HL-60 (cell line): ENCODE results near the gene DOCK9.

Source experiments
- DNase-seq, 2 experiments: peaks; one replicate each; pipeline ENCODE4 v3.0.0-alpha.2; 2010 to 2020; ENCODE audit warnings: low read depth in 1 of 2, low spot score in 1 of 2
- H3K27ac ChIP-seq: fragments of 250-450 bp; sonication (Bioruptor Pico); replicated peaks from 2 replicates; pipeline ENCODE4 v1.5.1; 2020; ENCODE audit warnings: mild to moderate bottlenecking, moderate library complexity
- H3K27me3 ChIP-seq: fragments of 250-450 bp; sonication (Bioruptor Pico); 2 replicates; pipeline ENCODE4 v1.5.1; 2021; ENCODE audit warnings: mild to moderate bottlenecking, moderate library complexity; ENCODE audit not compliant: insufficient read depth, poor library complexity, severe bottlenecking
- H3K4me3 ChIP-seq: replicated peaks from 2 replicates; pipeline ENCODE4 v1.5.1; 2011; ENCODE audit warnings: mild to moderate bottlenecking, control low read depth, low read length; ENCODE audit not compliant: insufficient read depth
- CTCF ChIP-seq: IDR thresholded peaks from one replicate; pipeline ENCODE4 v1.5.1; 2011; ENCODE audit warnings: low read length, control low read depth, inconsistent platforms; ENCODE audit not compliant: insufficient read depth
- GABPA ChIP-seq: IDR thresholded peaks from 2 replicates; pipeline ENCODE4 v1.6.1; 2012; ENCODE audit warnings: low read depth
- POLR2AphosphoS5 ChIP-seq: IDR thresholded peaks from 2 replicates; pipeline ENCODE4 v1.6.1; 2012; ENCODE audit warnings: low read depth
- REST ChIP-seq: IDR thresholded peaks from 2 replicates; pipeline ENCODE4 v1.6.1; 2012; ENCODE audit warnings: low read depth; ENCODE audit not compliant: insufficient replicate concordance
- SPI1 ChIP-seq: IDR thresholded peaks from 2 replicates; pipeline ENCODE4 v1.6.1; 2012; ENCODE audit warnings: low read depth, mild to moderate bottlenecking, borderline replicate concordance

Gene DOCK9

GRCh38 chr13:98775386-98775785 lies 202.5 kb downstream of the DOCK9 start:
- H3K4me3 ChIP-seq: no peak overlapping the region
- H3K27me3 ChIP-seq: peaks cover 2% of the 10 kb centered on the region
- TF ChIP-seq POLR2AphosphoS5: no peak
- no peak for DNase-seq
- H3K27ac ChIP-seq: no peak overlapping the region

GRCh38 chr13:98774776-98775175 lies 203.1 kb downstream of the DOCK9 start:
- no peak overlapping the region for H3K27ac ChIP-seq
- no peak for DNase-seq
- TF ChIP-seq SPI1: no peak
- no peak for TF ChIP-seq GABPA
- no peak for TF ChIP-seq CTCF
- TF ChIP-seq POLR2AphosphoS5: no peak
- TF ChIP-seq REST: no peak
- H3K4me3 ChIP-seq: no peak overlapping the region
- peaks cover 2% of the 10 kb centered on the region for H3K27me3 ChIP-seq

GRCh38 chr13:98773921-98774320 lies 203.9 kb downstream of the DOCK9 start:
- no peak for TF ChIP-seq CTCF
- TF ChIP-seq REST: no peak
- TF ChIP-seq POLR2AphosphoS5: no peak
- TF ChIP-seq SPI1: no peak
- no peak for TF ChIP-seq GABPA
- peaks cover 2% of the 10 kb centered on the region for H3K27me3 ChIP-seq
- H3K4me3 ChIP-seq: no peak overlapping the region
- H3K27ac ChIP-seq: no peak overlapping the region
- no peak for DNase-seq

GRCh38 chr13:98772794-98773452 lies 204.9 kb downstream of the DOCK9 start:
- H3K27ac ChIP-seq: no peak overlapping the region

More at GRCh38 chr13:98772794-98773452, 204.9 kb downstream of the DOCK9 start:
- TF ChIP-seq REST (no peak), POLR2AphosphoS5 (no peak), GABPA (no peak)
- Histone ChIP-seq H3K27me3 (peaks cover 2% of the 10 kb centered on the region), H3K4me3 (no peak overlapping the region)
- DNase-seq: no peak
